HG03103 (cell line): ENCODE results near the gene FHIT.

Experiments
- ATAC-seq: cut with Tn5 transposase; IDR thresholded peaks from one replicate; pipeline ENCODE4 v1.9.1; 2021; ENCODE audit warnings: low read depth; ENCODE audit not compliant: unreplicated experiment

The FHIT gene

GRCh38 chr3:60053526-60054265, 1197.6 kb downstream of the FHIT start:
- no peak for ATAC-seq

- ATAC-seq, result no peak
Observed at GRCh38 chr3:60048447-60048848, 1202.8 kb downstream of the FHIT start.

- no peak for ATAC-seq
Observed at GRCh38 chr3:60047426-60048200, 1203.6 kb downstream of the FHIT start.

- no peak for ATAC-seq
Observed at GRCh38 chr3:60046210-60046609, 1205.0 kb downstream of the FHIT start.

GRCh38 chr3:60045686-60046085, 1205.6 kb downstream of the FHIT start:
- no peak for ATAC-seq

- no peak for ATAC-seq
Observed at GRCh38 chr3:60036803-60037202, 1214.4 kb downstream of the FHIT start.

GRCh38 chr3:60033901-60034453, 1217.3 kb downstream of the FHIT start:
- ATAC-seq, result no peak

GRCh38 chr3:60030982-60031381, 1220.3 kb downstream of the FHIT start:
- no peak for ATAC-seq

- ATAC-seq, result no peak
Observed at GRCh38 chr3:60028233-60028632, 1223.0 kb downstream of the FHIT start.

GRCh38 chr3:60027335-60027734, 1223.9 kb downstream of the FHIT start:
- no peak for ATAC-seq

GRCh38 chr3:60025096-60026050, 1225.9 kb downstream of the FHIT start:
- ATAC-seq, result no peak

- ATAC-seq, result no peak
Observed at GRCh38 chr3:60024400-60024799, 1226.9 kb downstream of the FHIT start.

GRCh38 chr3:60023189-60023588, 1228.1 kb downstream of the FHIT start:
- ATAC-seq, result no peak

- no peak for ATAC-seq
Observed at GRCh38 chr3:60017631-60018030, 1233.6 kb downstream of the FHIT start.

- ATAC-seq, result no peak
Observed at GRCh38 chr3:60015032-60015705, 1236.1 kb downstream of the FHIT start.

GRCh38 chr3:60013241-60013640, 1238.0 kb downstream of the FHIT start:
- no peak for ATAC-seq

- ATAC-seq, result no peak
Observed at GRCh38 chr3:60011218-60011617, 1240.0 kb downstream of the FHIT start.

- peak; percentile 98 for ATAC-seq
Observed at GRCh38 chr3:60010781-60011180, 1240.5 kb downstream of the FHIT start.

- ATAC-seq, result no peak
Observed at GRCh38 chr3:60009931-60010478, 1241.2 kb downstream of the FHIT start.

GRCh38 chr3:60001369-60001768, 1249.9 kb downstream of the FHIT start:
- ATAC-seq, result no peak
